Measurements from ENCODE around the gene SBNO2. TPM values are rescaled to one million over a fixed set of nuclear protein-coding genes. Genes with fewer than 3 reads are reported as not detected.
A peak's percentile ranks its signal among the peaks of the same experiment; 100 is the strongest.

SBNO2 gene
- total RNA-seq, 1 donor from 2014 or later, result 122 TPM

DNA sequence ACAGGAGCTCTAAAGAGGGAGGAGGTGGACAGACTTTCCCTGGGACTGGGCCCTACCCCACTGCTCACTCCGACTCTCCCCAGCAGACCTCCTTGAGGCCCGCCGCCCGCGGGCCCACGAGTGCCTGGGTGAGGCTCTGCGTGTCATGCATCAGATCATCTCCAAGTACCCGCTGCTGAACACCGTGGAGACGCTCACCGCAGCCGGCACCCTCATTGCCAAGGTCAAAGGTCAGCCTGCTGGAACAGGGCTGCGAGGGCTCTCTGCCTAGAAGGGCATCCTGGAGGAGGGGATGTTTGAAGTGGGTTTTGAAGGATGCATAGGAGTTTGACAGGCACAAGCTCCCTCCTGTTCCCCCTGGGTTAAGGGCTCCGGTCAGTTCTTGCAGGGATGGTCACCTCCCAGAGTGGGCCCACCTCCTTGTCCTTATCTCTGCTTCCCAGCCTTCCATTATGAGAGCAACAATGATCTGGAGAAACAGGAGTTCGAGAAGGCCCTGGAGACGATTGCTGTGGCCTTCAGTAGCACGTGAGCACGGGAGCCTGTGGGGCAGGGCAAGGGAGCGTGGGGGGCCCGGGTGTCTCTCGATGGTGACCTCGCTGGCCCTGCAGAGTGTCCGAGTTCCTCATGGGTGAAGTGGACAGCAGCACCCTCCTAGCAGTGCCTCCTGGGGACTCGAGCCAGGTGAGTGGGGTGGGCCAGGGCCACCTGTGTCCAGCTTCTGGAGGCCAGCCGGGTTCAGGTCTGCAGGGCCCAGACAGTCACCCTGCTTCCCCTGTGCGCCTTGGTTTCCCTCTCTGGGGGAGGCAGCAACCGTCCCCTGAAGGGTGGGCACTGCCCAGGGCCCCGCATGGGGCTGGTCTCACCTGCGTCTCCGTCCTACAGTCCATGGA, 100.8 kb downstream of the SBNO2 start:
- no peak for DNase-seq (ENCODE audit: low spot score)

DNA sequence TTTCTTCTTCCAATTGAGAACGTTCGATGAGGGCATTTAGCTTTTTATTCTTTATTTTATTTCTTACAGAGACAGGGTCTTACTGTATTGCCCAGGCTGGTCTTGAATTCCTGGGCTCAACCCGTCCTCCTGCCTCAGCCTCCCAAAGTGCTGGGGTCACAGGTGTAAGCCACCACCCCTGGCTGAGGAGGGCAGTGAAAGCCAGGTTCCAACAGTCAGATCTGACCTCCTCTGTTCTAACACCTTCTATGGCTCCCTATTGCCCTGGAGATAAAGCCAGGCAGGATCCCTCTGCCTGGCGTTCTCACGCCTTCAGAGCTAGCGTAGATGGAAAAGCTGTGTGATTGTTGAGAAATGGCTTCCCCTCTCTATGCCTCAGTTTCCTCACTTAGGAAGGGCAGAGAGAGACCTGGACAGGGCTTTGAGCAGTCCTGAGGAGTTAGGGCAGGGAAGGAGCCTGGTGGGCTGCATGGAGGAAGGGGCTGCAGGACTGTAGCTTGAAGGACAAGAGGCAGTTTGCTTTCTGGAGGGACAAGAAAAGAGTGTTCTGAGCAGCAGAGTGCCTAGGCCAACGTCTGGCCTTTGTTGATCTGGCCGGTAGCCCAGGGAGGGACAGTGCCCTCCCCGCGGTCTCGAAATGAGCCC, 101.6 kb downstream of the SBNO2 start:
- no peak for DNase-seq (ENCODE audit: low spot score)

DNA sequence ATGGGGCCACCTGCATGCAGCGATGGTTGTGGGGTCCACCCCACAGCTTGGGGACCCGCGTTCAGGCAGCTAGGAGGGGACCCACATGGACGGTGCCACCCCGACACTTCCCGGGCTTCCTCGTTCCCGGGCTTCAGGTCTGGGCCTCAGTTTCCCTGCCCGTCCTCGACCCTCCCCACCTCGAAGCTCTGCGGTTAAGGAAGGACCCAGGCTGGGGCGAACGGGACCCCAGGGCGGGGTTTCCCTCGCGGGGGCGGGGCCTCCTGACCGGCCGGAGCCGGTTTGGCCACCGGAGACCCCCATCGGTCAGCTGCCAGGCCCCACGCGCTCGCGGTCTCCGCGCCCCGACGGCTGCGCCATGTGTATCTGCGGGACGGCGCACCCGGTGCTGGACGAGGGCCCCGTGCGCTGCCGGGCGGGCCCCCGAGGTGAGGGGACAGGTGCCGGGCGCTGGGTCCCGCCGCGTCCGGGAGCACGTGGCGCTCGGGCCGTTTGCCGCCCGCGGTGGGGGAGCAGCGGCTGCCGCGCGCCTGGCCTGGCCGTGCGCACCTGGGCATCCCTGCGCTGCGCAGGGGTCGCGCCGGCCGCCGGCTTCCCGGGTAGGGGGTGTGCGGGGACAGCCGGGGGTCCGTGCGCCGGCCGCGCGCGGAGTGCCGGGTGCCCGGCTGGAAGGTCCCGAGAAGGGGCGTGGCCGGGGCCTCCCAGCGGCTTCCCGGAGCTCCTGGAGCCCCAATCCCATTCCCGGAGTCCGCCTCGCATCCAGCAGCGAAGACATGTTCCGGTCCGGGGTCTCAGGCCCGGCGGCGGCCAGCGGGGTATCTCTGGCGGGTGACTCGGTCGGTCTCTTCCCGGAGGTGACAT, 102.9 kb downstream of the SBNO2 start:
- no peak for DNase-seq (ENCODE audit: low spot score)

DNA sequence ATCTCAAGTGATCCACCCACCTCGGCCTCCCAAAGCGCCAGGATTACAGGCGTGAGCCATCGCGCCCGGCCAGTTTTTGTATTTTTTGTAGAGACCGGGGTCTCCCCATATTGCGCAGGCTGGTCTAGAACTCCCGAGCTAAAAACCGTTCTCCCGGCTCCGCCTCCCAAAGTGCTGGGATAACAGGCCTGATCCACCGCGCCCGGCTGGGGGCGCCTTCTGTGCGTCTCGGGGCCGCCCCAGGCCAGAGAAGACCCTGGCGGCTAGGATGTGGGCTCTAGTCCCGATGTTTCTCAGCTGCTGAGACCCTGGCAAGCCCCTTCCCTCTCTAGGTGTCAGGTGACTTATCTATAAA, 103.5 kb downstream of the SBNO2 start:
- no peak for DNase-seq (ENCODE audit: low spot score)

DNA sequence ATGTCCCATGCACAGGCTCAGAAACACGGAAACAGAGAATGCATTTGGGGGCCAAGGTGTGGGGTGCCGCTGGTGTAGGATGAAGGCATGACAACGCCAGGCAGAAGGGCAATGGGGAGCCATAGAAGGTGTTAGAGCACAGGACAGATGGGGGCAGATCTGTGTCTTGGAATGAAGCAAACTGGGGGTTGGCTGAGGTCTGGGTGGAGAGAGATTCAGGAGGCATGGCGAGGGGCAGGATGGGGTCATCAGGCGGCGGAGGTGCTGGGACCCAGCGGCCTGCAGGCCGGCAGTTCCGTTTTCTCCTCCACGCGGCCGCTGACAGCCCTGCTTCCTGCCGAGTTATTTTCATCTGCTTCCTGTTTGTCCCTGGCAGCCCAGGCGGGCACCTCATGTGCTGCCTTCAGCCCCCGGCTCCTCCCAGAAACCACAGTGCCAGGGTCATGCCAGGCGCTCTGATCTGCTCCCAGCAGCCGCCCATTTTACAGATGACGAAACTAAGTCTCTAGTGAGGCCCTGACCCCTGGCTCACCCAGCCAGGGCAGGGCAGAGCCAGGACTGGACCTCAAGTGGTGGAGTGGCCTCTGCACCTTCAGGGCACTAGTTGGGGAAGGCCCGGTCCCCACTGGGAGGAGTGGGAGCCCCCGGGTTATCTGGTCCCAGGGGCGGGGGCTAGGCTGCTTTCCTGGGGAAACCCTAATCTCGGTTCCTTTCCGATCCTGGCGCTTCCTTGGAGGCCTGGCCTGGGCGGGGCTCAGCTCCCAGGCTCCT, 104.9 kb downstream of the SBNO2 start:
- DNase-seq (ENCODE audit: low spot score), result peak; percentile 70

DNA sequence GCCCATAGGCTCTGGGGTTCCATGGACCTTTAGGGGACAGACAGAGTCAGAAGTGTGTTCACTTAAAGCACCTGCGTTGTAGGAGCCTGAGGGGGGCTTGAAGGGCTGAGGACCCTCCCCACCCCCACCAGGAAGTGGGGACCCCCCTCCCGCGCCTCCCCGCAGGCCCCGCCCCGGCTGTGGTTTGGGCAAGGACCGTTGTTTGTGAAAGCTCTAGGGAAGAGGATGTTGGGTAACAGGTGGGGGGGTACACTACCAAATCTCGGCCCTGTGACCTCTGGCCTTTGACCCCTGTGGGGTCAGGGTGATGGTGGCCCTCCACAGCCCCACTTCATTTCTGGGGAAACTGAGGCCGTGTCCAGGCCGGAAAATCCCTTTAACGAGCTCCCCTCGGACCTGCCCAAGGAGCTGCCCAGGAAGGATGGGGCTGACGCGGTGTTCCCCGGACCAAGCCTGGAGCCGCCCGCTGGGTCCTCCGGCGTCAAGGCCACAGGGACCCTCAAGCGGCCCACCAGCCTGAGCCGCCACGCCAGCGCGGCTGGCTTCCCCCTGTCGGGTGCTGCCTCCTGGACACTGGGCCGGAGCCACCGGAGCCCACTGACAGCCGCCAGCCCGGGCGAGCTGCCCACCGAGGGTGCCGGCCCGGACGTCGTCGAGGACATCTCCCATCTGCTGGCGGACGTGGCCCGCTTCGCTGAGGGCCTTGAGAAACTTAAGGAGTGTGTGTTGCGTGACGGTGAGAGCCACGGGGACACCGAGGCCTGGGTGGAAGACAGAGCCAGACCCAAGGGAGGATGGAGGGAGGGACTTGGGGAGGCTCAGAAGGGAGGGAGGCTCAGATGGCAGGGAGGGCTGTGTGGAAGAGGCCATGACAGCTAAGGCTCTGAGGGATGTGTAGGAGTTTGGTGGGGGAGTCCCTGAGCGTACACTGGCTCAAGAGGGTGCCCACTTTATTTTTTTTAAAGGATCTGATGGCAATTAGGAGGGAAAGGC, 105.8 kb downstream of the SBNO2 start:
- no peak for DNase-seq (ENCODE audit: low spot score)

DNA sequence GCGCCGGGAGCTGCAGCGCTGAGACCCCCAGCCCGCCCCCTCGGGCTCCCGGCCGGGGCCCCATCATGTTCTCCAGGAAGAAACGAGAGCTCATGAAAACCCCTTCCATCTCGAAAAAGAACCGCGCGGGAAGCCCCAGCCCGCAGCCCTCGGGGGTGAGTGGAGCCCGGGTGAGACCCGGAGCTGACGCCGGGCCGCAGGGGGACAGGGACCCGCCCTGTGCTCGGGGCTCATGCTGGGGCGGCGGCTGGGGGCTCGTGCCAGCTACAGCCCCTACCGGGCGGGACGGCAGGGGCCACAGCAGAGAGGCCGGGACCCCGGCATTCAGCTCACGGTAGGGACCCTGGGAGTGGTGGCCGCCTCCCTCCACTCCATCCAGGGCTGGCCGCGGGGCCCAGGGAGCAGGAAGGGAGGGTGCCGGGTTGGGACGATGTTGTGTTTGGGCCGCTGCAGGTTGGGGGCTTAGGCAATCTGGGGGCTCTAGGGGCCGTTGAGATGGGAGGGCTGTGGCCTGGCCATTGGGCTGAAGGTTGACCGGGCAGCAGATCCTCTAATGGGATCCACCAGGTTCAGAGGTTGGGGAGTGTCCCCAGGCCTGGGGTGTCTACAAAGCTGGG, 106.6 kb downstream of the SBNO2 start:
- DNase-seq (ENCODE audit: low spot score), result no peak

DNA sequence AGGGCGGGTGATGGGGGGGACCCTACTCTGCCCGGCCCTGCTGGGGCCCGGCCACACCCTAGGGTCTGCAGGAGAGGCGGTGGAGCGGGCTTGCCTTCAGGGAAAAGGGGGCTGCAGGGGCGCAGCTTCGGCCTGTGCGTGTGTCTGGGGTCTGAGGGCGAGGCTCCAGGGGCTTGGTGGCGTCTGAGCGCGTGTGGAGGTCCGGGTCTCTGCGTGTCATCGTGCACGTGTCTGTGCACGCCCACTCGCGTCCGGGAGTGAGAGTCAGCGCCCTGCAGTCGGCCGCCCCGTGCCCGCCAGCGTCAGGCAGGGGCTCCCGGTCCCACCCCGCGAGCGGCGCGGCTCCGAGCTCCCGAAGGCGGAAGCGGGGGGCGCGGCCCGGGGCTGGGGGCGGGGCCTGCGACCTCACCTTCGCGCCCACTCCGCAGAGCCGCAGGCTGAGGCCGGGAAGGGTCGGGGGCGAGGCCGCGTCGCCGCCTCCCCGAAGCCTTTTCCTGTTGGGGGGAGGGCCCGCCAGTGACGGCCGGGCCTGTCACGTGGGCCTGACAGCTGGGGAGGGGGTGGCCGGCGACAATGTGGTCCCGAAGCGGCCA, 107.2 kb downstream of the SBNO2 start, which contains the start of gene ARHGAP45:
Gene ARHGAP45, plus strand, starts transcription at position 420 of the 593 bp plus-strand sequence. CDS start 239 bp downstream, outside the sequence.
- no peak for DNase-seq (ENCODE audit: low spot score)

DNA sequence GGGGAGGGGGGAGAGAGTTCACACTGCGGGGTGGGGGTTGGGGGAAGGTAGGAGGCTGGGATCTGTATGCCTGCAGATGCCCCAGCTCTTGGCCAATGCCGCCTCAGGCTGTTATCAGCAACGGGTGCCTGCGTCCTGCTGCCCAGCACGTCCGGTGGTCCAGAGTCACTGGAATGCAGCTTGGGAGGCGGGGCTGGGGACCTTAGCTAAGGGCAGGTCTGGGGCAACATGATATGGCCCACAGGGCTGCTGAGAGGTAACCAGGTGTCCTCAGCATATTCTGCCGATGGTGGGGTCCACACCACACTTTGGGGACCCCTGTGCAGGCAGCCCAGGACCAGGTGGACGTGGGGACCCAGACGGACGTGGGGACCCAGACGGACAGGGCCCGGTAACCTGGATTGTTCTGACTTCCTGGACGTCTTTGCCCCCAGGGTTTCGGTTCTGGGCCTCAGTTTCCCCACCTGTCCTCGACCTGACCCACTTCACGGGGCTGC, 107.8 kb downstream of the SBNO2 start:
- no peak for DNase-seq (ENCODE audit: low spot score)

DNA sequence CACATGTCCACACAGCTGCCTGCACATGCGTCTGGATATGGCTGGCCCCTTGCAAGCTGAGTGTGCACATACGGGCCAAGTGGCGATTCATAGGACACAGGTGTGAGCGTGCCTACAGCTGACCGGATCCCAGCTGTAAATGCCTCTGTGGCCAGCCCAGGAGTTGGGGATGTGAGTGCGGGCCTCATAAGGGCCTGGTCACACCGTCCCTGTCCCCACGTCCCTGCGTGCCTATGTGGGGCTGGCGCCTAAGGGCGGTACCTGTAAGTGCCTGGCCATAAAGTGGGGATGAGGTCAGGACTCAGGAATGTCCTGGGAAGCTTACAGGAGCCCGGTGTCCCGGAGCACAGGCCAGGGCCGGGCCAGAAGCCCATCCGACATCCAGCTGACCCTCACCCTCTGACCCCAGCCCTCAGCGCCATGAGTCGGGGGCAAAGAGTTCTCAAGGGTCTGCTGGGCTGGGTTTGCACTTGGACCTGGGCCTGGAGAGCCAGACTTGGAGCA, 108.4 kb downstream of the SBNO2 start:
- no peak for DNase-seq (ENCODE audit: low spot score)

DNA sequence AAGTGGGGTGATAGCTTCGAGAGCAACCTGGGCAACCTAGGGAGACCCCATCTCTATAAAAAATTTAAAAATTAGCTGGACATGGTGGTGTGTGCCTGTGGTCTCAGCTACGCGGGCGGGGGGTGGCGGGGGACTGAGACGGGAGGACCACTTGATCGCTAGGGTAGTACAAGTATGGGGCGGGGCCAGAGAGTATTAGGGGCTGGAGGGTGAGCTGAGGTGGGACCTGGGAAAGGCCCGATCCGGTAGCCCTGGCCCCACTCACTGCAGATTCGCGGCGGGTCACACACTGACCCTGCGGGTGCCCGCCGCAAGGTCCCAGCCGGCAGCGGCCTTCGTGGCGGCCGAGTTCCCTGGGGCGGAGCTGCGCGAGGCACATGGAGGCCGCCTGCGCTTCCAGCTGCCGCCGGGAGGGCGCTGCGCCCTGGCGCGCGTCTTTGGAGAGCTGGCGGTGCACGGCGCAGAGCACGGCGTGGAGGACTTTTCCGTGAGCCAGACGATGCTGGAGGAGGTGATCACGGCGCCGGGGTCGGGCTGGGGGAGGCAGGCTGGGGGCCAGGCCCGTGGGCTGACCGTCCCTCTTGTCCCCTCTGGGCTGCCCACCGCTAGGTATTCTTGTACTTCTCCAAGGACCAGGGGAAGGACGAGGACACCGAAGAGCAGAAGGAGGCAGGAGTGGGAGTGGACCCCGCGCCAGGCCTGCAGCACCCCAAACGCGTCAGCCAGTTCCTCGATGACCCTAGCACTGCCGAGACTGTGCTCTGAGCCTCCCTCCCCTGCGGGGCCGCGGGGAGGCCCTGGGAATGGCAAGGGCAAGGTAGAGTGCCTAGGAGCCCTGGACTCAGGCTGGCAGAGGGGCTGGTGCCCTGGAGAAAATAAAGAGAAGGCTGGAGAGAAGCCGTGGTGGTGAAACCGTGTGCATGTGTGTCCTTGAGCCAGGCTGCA, 109.1 kb downstream of the SBNO2 start:
- DNase-seq (ENCODE audit: low spot score), result no peak

DNA sequence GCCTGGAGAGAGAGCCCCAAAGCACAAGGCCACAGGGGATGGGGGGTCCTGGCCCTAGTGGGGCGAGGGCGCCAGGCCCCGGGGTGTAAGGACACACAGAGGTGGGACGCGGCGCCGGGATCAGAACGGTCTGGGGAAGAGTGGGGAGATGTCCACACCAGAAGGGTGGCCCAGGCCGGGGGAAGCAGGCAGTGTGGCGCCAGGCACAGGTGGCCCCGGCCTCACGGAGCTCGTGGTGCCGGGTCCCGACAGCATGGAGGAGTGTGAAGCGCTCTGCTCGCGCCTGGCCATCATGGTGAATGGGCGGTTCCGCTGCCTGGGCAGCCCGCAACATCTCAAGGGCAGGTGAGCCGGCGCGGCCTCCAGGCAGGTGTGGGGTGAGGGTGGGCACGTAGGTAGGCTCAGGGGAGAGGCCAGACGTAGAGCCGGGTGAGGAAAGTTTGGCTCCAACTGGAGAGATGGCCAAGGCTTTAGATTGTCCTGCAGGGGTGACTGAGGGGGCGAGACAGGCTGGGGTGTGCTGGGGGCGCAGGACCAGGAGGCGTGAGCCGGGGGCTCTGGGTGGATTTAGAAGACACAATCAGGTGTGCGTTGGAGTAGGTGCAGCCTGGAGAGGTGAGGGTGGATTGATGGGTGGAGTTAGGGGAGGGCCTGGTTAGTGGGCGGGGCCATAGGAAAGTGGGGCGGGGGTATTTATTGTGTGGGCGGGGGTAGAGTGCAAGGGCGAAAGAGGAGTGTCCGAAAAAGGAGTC, 110.0 kb downstream of the SBNO2 start:
- no peak for DNase-seq (ENCODE audit: low spot score)

DNA sequence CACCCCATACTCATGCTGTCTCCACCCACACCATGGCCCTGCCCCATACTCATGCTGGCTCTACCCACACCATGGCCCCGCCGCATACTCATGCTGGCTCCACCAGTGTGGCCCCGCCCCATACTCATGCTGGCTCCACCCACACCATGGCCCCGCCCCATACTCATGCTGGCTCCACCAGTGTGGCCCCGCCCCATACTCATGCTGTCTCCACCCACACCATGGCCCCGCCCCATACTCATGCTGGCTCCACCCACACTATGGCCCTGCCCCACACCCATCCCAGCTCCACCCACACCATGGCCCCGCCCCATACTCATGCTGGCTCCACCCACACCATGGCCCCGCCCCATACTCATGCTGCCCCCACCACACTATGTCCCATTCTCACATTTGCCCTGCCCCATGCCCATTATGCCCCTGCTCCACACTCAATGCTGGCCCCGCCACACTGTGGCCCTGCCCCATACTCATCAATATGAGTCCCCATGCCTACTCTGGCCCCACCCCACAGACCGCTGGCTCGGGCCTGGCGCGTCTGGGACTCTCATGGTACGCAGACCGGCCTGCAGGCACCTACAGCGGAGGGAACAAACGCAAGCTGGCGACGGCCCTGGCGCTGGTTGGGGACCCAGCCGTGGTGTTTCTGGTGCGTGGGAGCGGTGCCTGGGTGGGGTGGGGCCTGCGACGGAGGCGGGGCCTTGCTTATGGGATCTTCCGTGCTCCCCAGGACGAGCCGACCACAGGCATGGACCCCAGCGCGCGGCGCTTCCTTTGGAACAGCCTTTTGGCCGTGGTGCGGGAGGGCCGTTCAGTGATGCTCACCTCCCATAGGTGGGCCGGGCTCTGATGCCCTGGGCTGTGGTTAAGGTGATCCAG, 110.8 kb downstream of the SBNO2 start:
- DNase-seq (ENCODE audit: low spot score), result no peak

DNA sequence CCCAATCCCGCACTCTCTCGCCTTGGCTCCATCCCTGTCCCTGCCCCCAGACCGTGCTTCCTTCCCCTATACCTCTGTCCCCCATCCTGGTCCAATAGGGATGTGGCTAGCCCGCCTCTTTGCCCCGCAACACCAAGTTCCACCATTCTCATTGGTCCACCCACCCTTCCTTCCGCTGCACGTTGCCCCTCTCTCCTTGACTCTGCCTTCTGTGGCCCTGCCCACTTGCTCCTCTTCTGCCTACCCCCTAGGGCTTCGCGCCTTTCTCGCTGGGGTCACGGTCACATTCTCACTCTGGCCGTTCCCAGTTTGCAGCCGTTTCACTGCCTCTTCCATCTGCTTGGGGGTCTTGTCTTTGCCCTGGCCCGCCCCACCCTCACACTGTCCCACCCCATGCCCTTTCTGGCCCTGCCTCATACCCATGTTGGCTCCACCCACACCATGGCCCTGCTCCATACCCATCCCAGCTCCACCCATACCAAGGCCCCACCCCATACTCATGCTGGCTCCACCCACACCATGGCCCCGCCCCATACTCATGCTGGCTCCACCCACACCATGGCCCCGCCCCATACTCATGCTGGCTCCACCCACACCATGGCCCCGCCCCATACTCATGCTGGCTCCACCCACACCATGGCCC, 111.6 kb downstream of the SBNO2 start:
- DNase-seq (ENCODE audit: low spot score), result no peak

DNA sequence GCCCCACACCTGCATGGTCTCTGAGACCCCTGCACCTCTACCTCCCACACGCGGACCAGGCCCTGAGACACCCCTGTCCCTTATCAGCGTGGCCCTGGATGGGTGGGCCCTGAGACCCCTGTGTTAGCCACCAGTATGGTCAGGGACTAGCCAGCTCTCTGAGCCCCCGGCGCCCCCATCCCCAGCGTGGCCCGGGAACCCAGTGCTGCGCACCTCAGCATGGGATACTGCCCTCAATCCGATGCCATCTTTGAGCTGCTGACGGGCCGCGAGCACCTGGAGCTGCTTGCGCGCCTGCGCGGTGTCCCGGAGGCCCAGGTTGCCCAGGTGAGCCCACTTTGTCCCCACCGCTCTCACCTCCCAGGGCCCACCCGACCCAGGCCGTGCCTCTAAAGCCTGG, 112.1 kb downstream of the SBNO2 start:
- no peak for DNase-seq (ENCODE audit: low spot score)

DNA sequence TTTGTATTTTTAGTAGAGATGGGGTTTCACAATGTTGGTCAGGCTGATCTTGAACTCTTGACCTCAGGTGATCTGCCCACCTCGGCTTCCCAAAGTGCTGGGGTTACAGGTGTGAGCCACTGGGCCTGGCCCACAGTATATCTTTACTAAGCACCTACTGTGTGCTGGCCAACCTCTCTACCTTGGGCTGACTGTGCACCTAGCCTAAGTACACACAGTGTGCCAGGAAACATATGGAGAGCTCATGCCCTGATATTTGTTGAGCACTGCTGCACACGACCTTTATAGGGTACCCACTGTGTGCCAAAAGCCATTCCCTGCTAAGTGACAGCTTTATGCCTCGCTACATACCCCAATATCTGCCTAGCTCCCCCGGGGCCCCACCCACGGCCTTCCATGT, 113.4 kb downstream of the SBNO2 start:
- no peak for DNase-seq (ENCODE audit: low spot score)
